NOMO-1 treated with dmso at 0.1 percent for 144 hours (cell line): ENCODE measurements around the gene TMEM130.
"Not testable (repeated sequence)": the region's sequence is repeated elsewhere in the genome, so short reads cannot be mapped to it uniquely, and the experiment has no call there.

Experiments
- DNase-seq: peaks from one replicate; lab custom pipeline; 2025; ENCODE audit not compliant: unreplicated experiment; lab: John Stamatoyannopoulos, UW

TMEM130 gene

DNA sequence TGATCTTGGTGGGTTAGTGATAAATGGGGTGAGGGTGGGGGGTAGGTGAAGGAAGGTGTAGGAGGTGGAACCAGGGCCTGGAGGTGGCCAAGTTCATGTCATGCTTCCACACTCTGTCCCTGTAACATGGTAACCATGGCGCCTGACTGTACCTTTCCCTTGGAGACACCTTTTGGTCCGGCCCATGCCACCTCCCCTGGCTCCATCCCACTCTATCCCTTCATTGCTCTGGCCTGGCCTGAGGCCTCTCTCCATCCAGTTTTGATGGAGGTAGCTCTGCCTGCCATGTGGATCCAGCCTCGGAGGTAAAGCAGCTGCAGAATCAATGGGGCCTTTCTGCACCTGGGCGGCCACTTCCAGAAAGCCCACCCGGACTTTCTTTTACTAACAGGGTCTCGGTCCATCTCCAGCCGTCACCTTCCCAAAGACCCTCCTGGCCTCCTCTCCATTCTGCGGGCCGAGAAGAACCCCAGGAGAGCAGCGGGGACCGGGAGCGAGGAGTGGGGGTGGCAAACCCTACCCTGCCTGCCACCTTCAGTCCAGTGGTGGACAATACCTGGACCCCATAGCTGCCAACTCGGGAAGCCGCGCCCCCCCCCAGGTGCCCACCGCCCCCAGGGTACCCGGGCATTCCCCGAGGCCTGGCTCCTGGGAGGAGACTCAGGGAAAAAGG, 8.0 kb upstream of the TMEM130 start:
- DNase-seq, result no peak

- DNase-seq, result no peak
Measured at GRCh38 chr7:98877146-98877545, 7.3 kb upstream of the TMEM130 start.

GRCh38 chr7:98875501-98875900, 5.7 kb upstream of the TMEM130 start:
- DNase-seq, result no peak

DNA sequence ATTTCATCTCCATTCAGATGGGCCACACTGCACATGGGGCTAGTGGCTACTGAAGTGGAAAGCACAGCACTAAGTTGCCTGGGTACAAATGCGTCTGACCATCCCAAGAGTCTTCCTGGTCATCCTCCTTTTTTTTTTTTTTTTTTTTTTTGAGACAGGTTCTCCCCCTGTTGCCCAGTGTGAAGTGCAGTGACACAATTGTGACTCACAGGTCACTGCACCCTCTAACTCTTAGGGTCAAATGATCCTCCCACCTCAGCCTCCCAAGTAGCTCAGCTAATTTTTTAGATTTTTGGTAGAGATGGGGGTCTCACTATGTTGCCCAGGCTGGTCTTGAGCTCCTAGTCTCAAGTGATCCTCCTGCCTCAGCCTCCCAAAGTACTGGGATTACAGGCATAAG, 5.1 kb upstream of the TMEM130 start:
- DNase-seq, result no peak

- not testable (repeated sequence) for DNase-seq
Measured at GRCh38 chr7:98873610-98874009, 3.8 kb upstream of the TMEM130 start.

GRCh38 chr7:98872328-98872924, 2.6 kb upstream of the TMEM130 start:
- DNase-seq, result no peak

GRCh38 chr7:98870807-98871491, 1.1 kb upstream of the TMEM130 start:
- DNase-seq, result no peak

DNA sequence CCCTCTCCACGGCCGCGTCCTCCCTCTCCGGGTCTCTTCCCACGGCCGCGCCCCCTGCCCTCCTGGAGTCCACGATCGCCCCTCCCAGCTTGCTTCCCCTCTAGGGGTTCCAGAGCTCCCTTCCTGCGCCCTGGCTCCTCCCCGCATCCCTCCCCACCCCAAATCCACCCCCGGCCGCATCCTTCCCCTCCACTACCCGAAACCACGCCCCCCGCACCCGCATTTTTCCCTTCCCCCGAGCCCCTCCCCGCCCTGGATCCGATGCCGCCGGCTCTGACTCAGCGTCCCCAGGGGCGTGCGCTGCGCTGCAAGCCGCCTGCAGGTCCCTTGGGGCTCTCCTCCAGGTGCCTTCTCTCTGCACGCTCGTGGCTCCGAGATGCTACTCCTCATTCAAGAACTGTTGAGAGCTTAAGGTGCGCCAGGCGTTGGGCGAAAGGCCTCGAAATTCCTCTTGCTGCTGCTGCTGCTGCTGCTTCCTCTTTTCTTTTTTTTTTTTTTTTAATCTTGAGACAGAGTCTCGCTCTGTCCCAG, 372 bp upstream of the TMEM130 start:
- peak; percentile 65 for DNase-seq

GRCh38 chr7:98869027-98869596, 702 bp downstream of the TMEM130 start:
- DNase-seq, result no peak

DNA sequence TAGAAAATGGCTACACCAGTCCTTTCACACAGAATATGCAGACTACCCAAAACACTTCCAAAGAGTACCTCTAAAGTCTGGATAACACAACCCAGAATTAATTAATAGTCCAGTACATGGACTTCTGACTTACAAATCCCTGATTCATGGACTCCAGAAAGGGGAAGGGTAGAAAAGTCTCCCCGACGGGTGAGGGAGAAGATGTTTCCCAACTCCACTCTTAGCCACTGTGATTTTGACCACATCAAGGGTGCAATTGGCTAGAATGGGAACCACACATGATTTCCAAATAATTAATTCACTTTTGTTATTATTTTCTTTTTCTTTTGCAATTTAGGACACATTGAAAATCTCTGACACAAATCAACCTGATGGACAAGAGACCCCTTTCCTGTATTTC, 1.4 kb downstream of the TMEM130 start:
- no peak for DNase-seq

GRCh38 chr7:98866765-98867164, 3.0 kb downstream of the TMEM130 start:
- DNase-seq, result no peak

DNA sequence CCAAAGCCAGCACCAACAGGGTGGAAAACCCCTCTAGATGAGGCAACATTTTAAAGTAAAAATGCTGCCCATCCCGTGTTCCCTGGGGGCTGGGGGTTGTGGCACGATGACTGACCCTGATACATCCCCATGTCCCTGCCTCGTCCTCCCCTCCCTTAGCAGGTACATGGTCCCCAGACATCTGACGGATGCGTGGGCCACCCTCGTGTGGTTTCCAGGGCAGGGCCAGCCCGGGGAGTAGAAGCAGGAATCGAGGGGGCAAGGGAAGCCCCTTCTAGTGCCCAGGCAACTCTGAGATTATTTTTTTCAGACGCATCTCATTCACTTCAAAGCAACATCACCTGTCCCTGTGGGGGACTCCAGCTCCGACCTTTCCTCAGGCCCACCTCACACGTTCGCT, 3.5 kb downstream of the TMEM130 start:
- DNase-seq, result no peak

GRCh38 chr7:98864731-98865453, 4.9 kb downstream of the TMEM130 start:
- no peak for DNase-seq

GRCh38 chr7:98863601-98864000, 6.2 kb downstream of the TMEM130 start:
- DNase-seq, result no peak

DNA sequence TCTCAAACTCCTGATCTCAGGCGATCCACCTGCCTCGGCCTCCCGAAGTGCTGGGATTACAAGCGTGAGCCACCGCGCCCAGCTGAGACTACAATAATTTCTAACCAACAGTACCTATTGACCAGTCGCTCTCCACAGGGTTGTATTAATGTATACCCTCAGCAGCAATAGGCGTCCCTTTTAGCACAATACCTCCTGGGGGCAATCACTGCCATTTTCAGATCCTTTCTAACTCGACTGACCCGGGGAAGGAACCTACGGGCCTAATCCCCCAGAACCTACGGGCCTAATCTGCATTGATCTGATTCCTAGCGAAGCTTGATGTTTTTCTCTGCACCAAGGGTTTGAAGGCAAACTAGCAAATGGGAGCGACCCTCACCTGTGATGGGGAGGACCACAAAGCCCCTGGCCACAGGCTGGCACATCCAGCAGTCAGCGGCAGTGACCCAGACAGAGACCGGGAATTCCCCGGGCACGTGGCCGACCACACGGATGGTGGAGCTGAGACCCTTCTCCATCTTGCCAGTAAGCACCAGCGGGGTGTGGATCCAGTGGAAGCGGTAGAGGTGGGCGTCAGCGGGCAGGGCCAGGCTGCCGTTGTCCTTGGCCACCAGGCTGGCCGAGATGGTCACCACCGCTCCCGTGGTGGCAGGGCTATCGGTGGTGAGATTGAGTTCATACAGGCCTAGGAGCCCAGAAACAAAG, 6.9 kb downstream of the TMEM130 start:
- no peak for DNase-seq

GRCh38 chr7:98862203-98862602, 7.6 kb downstream of the TMEM130 start:
- no peak for DNase-seq

DNA sequence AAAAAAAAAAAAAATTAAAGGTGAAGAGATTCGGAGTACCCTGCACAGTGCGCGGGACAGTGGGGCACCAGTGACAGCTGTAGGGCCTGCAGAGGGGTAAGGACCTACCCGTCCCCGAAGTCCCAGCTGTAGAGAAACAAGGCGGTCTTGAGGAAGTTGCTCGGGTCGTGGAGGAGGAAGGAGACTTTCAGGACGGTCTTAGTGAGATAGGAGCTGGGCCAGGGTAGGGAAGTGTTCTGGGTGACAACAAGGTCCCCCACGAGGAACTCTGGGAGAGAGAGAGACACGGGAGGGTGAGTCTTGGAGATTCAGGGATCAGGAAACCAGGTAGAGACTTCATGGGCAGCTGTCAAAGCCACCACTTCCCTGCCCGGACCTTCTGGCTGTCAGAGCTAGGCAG, 9.7 kb downstream of the TMEM130 start:
- DNase-seq, result no peak

DNA sequence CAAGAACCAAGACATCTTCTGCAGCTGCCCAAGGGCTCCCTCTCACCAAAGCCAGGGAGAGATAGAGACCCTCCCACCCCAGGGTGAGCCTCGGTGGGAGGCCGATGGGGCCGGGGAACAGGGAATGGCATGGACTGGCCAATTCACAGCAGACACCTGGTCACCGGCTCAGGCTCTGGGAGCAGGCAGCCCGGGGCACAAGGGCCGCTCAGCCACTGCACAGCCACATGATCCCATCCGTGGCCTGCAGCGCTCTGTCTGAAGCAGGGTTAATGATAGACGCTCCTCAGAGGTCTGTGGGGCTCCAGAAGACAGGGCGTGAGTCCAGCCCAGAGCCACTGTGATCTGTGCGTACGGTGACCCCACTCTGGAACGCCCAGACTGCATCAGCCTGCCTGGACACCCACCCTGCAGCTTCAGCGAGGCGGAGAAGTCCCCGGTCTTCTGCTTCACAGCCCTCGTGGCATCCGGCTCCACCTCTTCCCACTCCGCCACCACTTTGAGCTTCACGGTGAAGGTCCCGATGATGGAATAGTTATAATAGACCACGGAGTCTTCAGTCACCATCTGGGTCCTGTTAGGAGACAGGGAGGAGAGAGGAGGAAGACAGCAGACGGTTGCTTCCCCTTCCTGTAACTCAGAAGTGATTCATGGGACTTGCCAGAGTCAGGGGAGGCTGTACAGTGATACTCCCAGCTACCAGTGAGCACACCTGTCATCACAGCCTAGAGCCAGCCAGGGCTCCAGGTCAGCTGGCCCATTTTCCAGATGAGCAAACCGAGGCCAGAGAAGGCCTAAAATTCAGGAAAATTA, 14.0 kb downstream of the TMEM130 start:
- DNase-seq, result no peak

DNA sequence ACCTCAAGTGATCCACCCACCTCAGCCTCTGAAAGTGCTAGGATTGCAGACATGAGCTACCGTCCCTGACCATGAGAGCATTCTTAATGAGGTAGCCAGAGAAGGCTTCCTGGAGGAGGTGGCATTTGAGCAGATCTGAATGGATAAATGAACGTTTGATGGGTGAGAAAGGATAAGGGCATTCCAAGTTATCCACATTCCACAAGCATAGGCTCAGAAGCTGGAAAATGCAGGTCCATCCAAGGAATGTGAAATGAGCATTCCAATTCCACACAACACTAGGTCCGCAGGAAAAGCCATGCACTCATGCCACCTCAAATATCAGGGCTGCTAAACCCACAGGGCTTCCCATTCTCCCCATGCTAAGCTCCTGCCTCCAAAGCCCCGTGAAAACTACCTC, 17.0 kb downstream of the TMEM130 start:
- DNase-seq, result no peak

- DNase-seq, result no peak
Measured at GRCh38 chr7:98848918-98849317, 20.9 kb downstream of the TMEM130 start.
